Tibial nerve (tissue), 4 donors: ENCODE data around the gene SIX4. TPM values are rescaled to one million over a fixed set of nuclear protein-coding genes. Genes with fewer than 3 reads are reported as not detected.

Source experiments
- DNase-seq, 2 donors: peaks; one replicate each; pipeline ENCODE4 v3.0.0-alpha.2; 2019; ENCODE audit warnings: low spot score in 2 of 2
- H3K27ac ChIP-seq, 4 donors: fragments of 200-600 bp; sonication (generic) in 3 of 4; one replicate each; pipeline ENCODE4 v1.5.1; 2017 to 2019; ENCODE audit warnings: mild to moderate bottlenecking in 1 of 4
- H3K27me3 ChIP-seq, 2 donors: fragments of 200-600 bp; sonication (generic) in 1 of 2; one replicate each; pipeline versions ENCODE4 v1.5.1 to v1.6.0; 2017 to 2019
- H3K36me3 ChIP-seq, 3 donors: fragments of 200-600 bp; sonication (generic); one replicate each; pipeline ENCODE4 v1.5.1; 2018 to 2019
- H3K4me1 ChIP-seq, 4 donors: fragments of 200-600 bp; sonication (generic) in 3 of 4; one replicate each; pipeline ENCODE4 v1.5.1; 2017 to 2019
- H3K4me3 ChIP-seq, 4 donors: fragments of 200-600 bp; sonication (generic) in 3 of 4; one replicate each; pipeline ENCODE4 v1.5.1; 2017 to 2019; ENCODE audit warnings: mild to moderate bottlenecking in 1 of 4, moderate library complexity in 1 of 4
- H3K9me3 ChIP-seq, 4 donors: fragments of 200-600 bp; sonication (generic) in 3 of 4; one replicate each; pipeline ENCODE4 v1.5.1; 2017 to 2019
- EP300 ChIP-seq, 2 donors: sonication (generic); formaldehyde crosslinking; IDR thresholded peaks; one replicate each; pipeline ENCODE4 v1.6.1; 2017; ENCODE audit warnings: antibody characterized with exemption in 2 of 2, mild to moderate bottlenecking in 1 of 2
- POLR2A ChIP-seq, 2 donors: fragments of 450-650 bp; IDR thresholded peaks; one replicate each; pipeline ENCODE4 v1.6.1; 2017; ENCODE audit warnings: antibody characterized with exemption in 2 of 2, mild to moderate bottlenecking in 2 of 2, moderate library complexity in 2 of 2
- WGBS, 2 donors: methylation state at CpG; one replicate each; pipeline ENCODE4 v1.1.5; 2018; 5-methylcytosine and 5-hydroxymethylcytosine counted together
- total RNA-seq, 4 donors: library from RNA; depleted of rRNA; stranded (reverse); fragments of >200 nt; gene quantifications; one replicate each; pipeline ENCODE4 v1.1.0, GENCODE V29; 2016
- TF ChIP-seq, protein P1 (sequence below), 5 experiments: fragments of 200-600 bp in 3 of 5; fragments of 450-650 bp in 2 of 5; sonication (generic) in 3 of 5; IDR thresholded peaks; one replicate each; pipeline ENCODE4 v1.5.1; 2016 to 2019; ENCODE audit warnings: antibody characterized with exemption in 5 of 5, mild to moderate bottlenecking in 3 of 5, moderate library complexity in 2 of 5

SIX4 gene
- total RNA-seq, 4 donors from 2014 or later: 2.6 to 8.2 (median 4.7) TPM

GRCh38 chr14:60707858-60708257, 16.3 kb downstream of the SIX4 start:
- Histone ChIP-seq H3K27me3 (no peaks in the 10 kb centered on the region), H3K36me3 (no peaks in the 10 kb centered on the region), H3K4me3 (no peak overlapping the region), H3K4me1 (no peaks in the 10 kb centered on the region), H3K27ac (no peak overlapping the region), H3K9me3 (peaks cover 0 to under 1% (median 0%) of the 10 kb centered on the region in 4 donors)
- no peak for TF ChIP-seq POLR2A (IDR thresholded peaks at IDR 0.05)
- TF ChIP-seq EP300 (IDR thresholded peaks at IDR 0.05): no peak
- TF ChIP-seq, protein P1, sequence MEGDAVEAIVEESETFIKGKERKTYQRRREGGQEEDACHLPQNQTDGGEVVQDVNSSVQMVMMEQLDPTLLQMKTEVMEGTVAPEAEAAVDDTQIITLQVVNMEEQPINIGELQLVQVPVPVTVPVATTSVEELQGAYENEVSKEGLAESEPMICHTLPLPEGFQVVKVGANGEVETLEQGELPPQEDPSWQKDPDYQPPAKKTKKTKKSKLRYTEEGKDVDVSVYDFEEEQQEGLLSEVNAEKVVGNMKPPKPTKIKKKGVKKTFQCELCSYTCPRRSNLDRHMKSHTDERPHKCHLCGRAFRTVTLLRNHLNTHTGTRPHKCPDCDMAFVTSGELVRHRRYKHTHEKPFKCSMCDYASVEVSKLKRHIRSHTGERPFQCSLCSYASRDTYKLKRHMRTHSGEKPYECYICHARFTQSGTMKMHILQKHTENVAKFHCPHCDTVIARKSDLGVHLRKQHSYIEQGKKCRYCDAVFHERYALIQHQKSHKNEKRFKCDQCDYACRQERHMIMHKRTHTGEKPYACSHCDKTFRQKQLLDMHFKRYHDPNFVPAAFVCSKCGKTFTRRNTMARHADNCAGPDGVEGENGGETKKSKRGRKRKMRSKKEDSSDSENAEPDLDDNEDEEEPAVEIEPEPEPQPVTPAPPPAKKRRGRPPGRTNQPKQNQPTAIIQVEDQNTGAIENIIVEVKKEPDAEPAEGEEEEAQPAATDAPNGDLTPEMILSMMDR (IDR thresholded peaks at IDR 0.05): no peak
- 80 to 93% methylated on average over 3 of the region's 3 CpGs for WGBS, 2 donors
- no peak for DNase-seq

- Histone ChIP-seq H3K4me1 (no peaks in the 10 kb centered on the region), H3K27me3 (no peaks in the 10 kb centered on the region), H3K27ac (no peak overlapping the region), H3K4me3 (no peak overlapping the region), H3K36me3 (no peaks in the 10 kb centered on the region), H3K9me3 (peaks cover 0 to 28% (median 5%) of the 10 kb centered on the region in 4 donors)
- no peak for DNase-seq
- TF ChIP-seq POLR2A (IDR thresholded peaks at IDR 0.05) (no peak), EP300 (IDR thresholded peaks at IDR 0.05) (no peak)
- TF ChIP-seq, protein P1 (IDR thresholded peaks at IDR 0.05): no peak
Measured at GRCh38 chr14:60705100-60705499, 19.1 kb downstream of the SIX4 start.

DNA sequence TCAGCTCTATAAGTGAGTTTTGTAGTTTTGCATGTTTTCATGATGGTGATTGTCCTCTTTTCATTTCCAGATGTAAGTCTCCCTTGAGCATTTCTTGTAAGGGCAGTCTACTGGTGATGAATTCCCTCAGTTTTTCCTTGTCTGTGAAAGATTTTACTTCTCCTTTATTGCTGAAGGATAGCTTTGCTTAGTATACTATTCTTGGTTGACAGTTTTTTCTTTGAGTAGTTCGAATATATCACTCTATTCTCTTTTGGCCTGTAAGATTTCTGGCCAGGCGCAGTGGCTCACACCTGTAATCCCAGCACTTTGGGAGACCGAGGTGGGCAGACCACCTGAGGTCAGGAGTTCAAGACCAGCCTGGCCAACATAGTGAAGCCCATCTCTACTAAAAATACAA, 23.6 kb downstream of the SIX4 start:
- WGBS, 2 donors: 89 to 92% methylated on average over 3 of the region's 3 CpGs
- H3K27me3 ChIP-seq: no peaks in the 10 kb centered on the region
- TF ChIP-seq EP300 (IDR thresholded peaks at IDR 0.05) (no peak), POLR2A (IDR thresholded peaks at IDR 0.05) (no peak)
- TF ChIP-seq, protein P1 (IDR thresholded peaks at IDR 0.05): no peak
- no peaks in the 10 kb centered on the region for H3K4me1 ChIP-seq
- no peak for DNase-seq
- H3K4me3 ChIP-seq: no peak overlapping the region
- H3K9me3 ChIP-seq: peaks cover 0 to 42% (median 6%) of the 10 kb centered on the region in 4 donors
- no peak overlapping the region for H3K27ac ChIP-seq
- no peaks in the 10 kb centered on the region for H3K36me3 ChIP-seq

- no peak overlapping the region for H3K27ac ChIP-seq
- H3K36me3 ChIP-seq: no peaks in the 10 kb centered on the region
- H3K4me3 ChIP-seq: no peak overlapping the region
- no peak for TF ChIP-seq EP300 (IDR thresholded peaks at IDR 0.05)
- TF ChIP-seq, protein P1 (IDR thresholded peaks at IDR 0.05): no peak
- TF ChIP-seq POLR2A (IDR thresholded peaks at IDR 0.05): no peak
- no peaks in the 10 kb centered on the region for H3K27me3 ChIP-seq
- 80 to 83% methylated on average over 4 of the region's 4 CpGs for WGBS, 2 donors
- no peak for DNase-seq
- no peaks in the 10 kb centered on the region for H3K4me1 ChIP-seq
- H3K9me3 ChIP-seq: peaks cover 0 to 17% (median 2%) of the 10 kb centered on the region in 4 donors
Measured at GRCh38 chr14:60695327-60695726, 28.8 kb downstream of the SIX4 start.

DNA sequence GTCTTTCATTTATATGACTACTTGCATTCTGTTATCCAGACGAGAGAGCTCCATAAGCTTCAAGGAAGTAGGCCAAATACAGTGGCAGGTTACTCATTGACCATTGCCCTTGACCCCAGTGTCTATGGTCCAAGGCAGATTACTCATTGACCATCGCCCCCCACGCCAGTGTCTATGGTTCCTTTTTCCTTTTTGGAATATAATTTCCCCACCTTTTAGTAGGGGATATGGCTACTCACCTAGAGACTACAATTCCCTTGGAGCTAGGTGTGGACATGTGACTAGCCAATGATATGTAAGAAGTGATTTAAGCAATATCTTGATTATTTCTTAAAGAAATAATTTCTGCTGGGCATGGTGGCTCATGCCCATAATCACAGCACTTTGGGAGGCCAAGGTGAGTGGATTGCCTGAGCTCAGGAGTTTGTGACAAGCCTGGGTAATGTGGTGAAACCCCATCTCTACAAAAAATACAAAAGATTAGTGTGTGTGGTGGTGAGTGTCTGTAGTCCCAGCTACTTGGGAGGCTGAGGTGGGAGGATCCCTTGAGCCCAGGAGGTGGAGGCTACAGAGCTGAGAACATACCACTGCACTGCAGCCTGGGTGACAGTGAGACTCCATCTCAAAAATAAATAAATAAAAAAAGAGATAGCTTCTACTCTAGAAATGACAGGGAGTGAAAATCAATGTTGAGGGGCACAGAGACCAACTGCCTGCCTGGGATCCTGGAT, 32.6 kb downstream of the SIX4 start:
- no peak for DNase-seq
- no peak overlapping the region for H3K4me3 ChIP-seq
- no peaks in the 10 kb centered on the region for H3K27me3 ChIP-seq
- WGBS, 2 donors: 82 to 88% methylated on average over 3 of the region's 3 CpGs
- no peaks in the 10 kb centered on the region for H3K4me1 ChIP-seq
- TF ChIP-seq POLR2A (IDR thresholded peaks at IDR 0.05): no peak
- TF ChIP-seq, protein P1 (IDR thresholded peaks at IDR 0.05): no peak
- TF ChIP-seq EP300 (IDR thresholded peaks at IDR 0.05): no peak
- H3K27ac ChIP-seq: no peak overlapping the region
- no peaks in the 10 kb centered on the region for H3K9me3 ChIP-seq
- H3K36me3 ChIP-seq: no peaks in the 10 kb centered on the region
